Stimulated activated CD4-positive, alpha-beta T cell treated with anti-CD3 and anti-CD28 coated beads, TNF-alpha, amount 100 ng/mL, for 1 hour (primary cell): ENCODE data around the gene ARHGAP26.

Experiments
- DNase-seq, 3 donors: peaks; one replicate each; pipeline ENCODE4 v3.0.0-alpha.2; 2020; ENCODE audit warnings: low read depth in 3 of 3, low spot score in 1 of 3

The ARHGAP26 gene

GRCh38 chr5:142870532-142871362 lies 100.6 kb downstream of the ARHGAP26 start:
- no peak for DNase-seq

GRCh38 chr5:142871363-142872193 lies 101.4 kb downstream of the ARHGAP26 start:
- no peak for DNase-seq

- DNase-seq = no peak
These were observed 102.0 kb downstream of the ARHGAP26 start for GRCh38 chr5:142872217-142872616.

- DNase-seq = no peak
These were observed 102.6 kb downstream of the ARHGAP26 start for GRCh38 chr5:142872795-142873194.

- DNase-seq = no peak
These were observed 103.7 kb downstream of the ARHGAP26 start for GRCh38 chr5:142873831-142874230.

- DNase-seq = no peak
These were observed 104.4 kb downstream of the ARHGAP26 start for GRCh38 chr5:142874540-142874939.

GRCh38 chr5:142875936-142876335 lies 105.8 kb downstream of the ARHGAP26 start:
- DNase-seq = no peak

- DNase-seq = no peak
These were observed 106.6 kb downstream of the ARHGAP26 start for GRCh38 chr5:142876817-142877216.

GRCh38 chr5:142878111-142878510 lies 107.9 kb downstream of the ARHGAP26 start:
- DNase-seq = no peak

GRCh38 chr5:142878638-142879037 lies 108.5 kb downstream of the ARHGAP26 start:
- DNase-seq = no peak

- no peak for DNase-seq
These were observed 111.1 kb downstream of the ARHGAP26 start for GRCh38 chr5:142881076-142881783.

- DNase-seq = no peak
These were observed 111.6 kb downstream of the ARHGAP26 start for GRCh38 chr5:142881784-142882126.

GRCh38 chr5:142883025-142883424 lies 112.8 kb downstream of the ARHGAP26 start:
- DNase-seq = no peak

- DNase-seq = no peak
These were observed 113.3 kb downstream of the ARHGAP26 start for GRCh38 chr5:142883438-142883837.

GRCh38 chr5:142884029-142884428 lies 113.9 kb downstream of the ARHGAP26 start:
- no peak for DNase-seq

- no peak for DNase-seq
These were observed 116.0 kb downstream of the ARHGAP26 start for GRCh38 chr5:142886211-142886610.

GRCh38 chr5:142886956-142887355 lies 116.8 kb downstream of the ARHGAP26 start:
- no peak for DNase-seq

- DNase-seq = no peak
These were observed 118.4 kb downstream of the ARHGAP26 start for GRCh38 chr5:142888469-142889085.

GRCh38 chr5:142892021-142892420 lies 121.8 kb downstream of the ARHGAP26 start:
- DNase-seq = no peak

GRCh38 chr5:142894315-142894714 lies 124.1 kb downstream of the ARHGAP26 start:
- DNase-seq = no peak

- no peak for DNase-seq
These were observed 124.6 kb downstream of the ARHGAP26 start for GRCh38 chr5:142894749-142895148.
